C4-2B (cell line): ENCODE measurements around the gene ARV1.

Source experiments
- ZFX ChIP-seq: fragments of 450-650 bp; IDR thresholded peaks from 2 replicates; pipeline ENCODE4 v1.6.1; 2017
- TF ChIP-seq, protein P1 (sequence below): fragments of 450-650 bp; conservative IDR thresholded peaks from 2 replicates; pipeline ENCODE4 v1.5.1; 2017; ENCODE audit warnings: mild to moderate bottlenecking

DNA sequence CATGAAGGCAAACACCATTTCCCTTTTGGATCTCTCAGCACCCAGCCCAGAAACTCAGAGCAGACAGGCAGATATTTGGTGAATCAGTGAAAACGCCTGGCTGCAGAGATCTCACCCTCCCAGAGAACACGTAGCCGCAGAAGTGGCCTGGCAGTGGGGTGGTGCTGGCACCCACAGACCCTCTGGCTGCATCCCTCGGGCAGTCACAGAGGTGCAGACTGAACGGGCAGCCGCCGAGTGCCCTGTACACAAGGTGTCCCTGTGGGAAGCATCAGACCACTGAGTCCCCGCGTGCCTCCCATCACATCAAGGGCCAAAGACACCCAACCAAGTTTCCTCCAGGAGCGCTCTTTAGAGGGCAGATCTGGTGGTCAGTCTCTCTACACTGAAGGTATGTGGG, 49.1 kb downstream of the ARV1 start:
- TF ChIP-seq, protein P1, sequence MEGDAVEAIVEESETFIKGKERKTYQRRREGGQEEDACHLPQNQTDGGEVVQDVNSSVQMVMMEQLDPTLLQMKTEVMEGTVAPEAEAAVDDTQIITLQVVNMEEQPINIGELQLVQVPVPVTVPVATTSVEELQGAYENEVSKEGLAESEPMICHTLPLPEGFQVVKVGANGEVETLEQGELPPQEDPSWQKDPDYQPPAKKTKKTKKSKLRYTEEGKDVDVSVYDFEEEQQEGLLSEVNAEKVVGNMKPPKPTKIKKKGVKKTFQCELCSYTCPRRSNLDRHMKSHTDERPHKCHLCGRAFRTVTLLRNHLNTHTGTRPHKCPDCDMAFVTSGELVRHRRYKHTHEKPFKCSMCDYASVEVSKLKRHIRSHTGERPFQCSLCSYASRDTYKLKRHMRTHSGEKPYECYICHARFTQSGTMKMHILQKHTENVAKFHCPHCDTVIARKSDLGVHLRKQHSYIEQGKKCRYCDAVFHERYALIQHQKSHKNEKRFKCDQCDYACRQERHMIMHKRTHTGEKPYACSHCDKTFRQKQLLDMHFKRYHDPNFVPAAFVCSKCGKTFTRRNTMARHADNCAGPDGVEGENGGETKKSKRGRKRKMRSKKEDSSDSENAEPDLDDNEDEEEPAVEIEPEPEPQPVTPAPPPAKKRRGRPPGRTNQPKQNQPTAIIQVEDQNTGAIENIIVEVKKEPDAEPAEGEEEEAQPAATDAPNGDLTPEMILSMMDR: no peak
- no peak for TF ChIP-seq ZFX
